Effector memory CD8-positive, alpha-beta T cell (primary cell): ENCODE data around the gene RIPPLY3.
A peak's percentile ranks its signal among the peaks of the same experiment; 100 is the strongest.
"Not testable (repeated sequence)": the region's sequence is repeated elsewhere in the genome, so short reads cannot be mapped to it uniquely, and the experiment has no call there.

Experiments used
- ATAC-seq: fragments of 150-1000 bp; cut with Tn5 transposase; replicated peaks from 2 replicates; pipeline ENCODE4 v1.10.0; 2021; ENCODE audit warnings: mild to moderate bottlenecking, moderate library complexity
- DNase-seq, 3 experiments: peaks; one replicate each; pipeline ENCODE4 v3.0.0; 2021
- H3K27ac Mint-ChIP-seq, 2 donors: one replicate each; pipeline ENCODE4 v1.8.0; 2022; ENCODE audit warnings: mild to moderate bottlenecking in 2 of 2, mixed read lengths in 2 of 2, moderate library complexity in 2 of 2
- H3K27me3 Mint-ChIP-seq, 2 donors: one replicate each; pipeline ENCODE4 v1.8.0; 2022; ENCODE audit warnings: mixed read lengths in 2 of 2
- H3K36me3 Mint-ChIP-seq: one replicate; pipeline ENCODE4 v1.8.0; 2022; ENCODE audit warnings: mild to moderate bottlenecking, moderate library complexity, mixed read lengths; ENCODE audit not compliant: insufficient read depth
- H3K4me1 Mint-ChIP-seq, 2 donors: one replicate each; pipeline ENCODE4 v1.8.0; 2022; ENCODE audit warnings: low read depth in 2 of 2, mixed read lengths in 2 of 2
- H3K4me3 Mint-ChIP-seq, 2 donors: one replicate each; pipeline ENCODE4 v1.8.0; 2022; ENCODE audit warnings: mild to moderate bottlenecking in 2 of 2, mixed read lengths in 2 of 2, moderate library complexity in 2 of 2
- H3K9me3 Mint-ChIP-seq, 2 donors: one replicate each; pipeline ENCODE4 v1.8.0; 2022; ENCODE audit warnings: mixed read lengths in 2 of 2

Gene RIPPLY3

DNA sequence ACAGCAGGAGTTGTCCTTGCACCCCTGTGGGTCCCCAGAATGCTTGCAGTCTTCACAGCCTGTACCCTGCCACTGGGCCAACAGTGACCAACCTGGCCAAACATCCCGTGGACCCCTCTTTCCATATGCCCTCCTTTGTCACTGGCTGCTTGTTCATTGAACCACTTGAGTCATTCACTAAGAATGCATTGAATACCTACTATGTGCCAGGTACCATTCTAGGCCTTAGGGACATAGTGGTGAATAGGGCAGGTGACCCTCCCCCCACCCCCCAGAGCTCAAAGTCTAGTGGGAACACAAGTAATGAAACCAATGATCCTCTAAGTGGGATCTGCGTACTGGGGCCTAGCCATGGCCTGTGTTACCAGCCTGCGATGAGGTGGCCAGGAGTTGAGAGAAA, 38.1 kb downstream of the RIPPLY3 start:
- DNase-seq (no peak), ATAC-seq (no peak)
- peaks cover 9 to 12% of the 10 kb centered on the region in 2 donors for H3K4me1 Mint-ChIP-seq
- H3K27me3 Mint-ChIP-seq: peaks cover 17 to 38% of the 10 kb centered on the region in 2 donors
- H3K36me3 Mint-ChIP-seq: no peaks in the 10 kb centered on the region
- H3K27ac Mint-ChIP-seq: peak overlapping the region in 1 of 2 donors; percentile 28
- no peaks in the 10 kb centered on the region for H3K9me3 Mint-ChIP-seq
- peak overlapping the region in 1 of 2 donors; percentile 10 for H3K4me3 Mint-ChIP-seq

GRCh38 chr21:37045149-37045548, 38.6 kb downstream of the RIPPLY3 start:
- Mint-ChIP-seq H3K9me3 (no peaks in the 10 kb centered on the region), H3K36me3 (no peaks in the 10 kb centered on the region), H3K4me1 (peaks cover 9 to 12% of the 10 kb centered on the region in 2 donors), H3K27me3 (peaks cover 12 to 44% of the 10 kb centered on the region in 2 donors), H3K27ac (peak overlapping the region in 1 of 2 donors; percentile 28), H3K4me3 (peak overlapping the region in 1 of 2 donors; percentile 10)
- ATAC-seq (peak; percentile 63), DNase-seq (peak in 1 of 3 experiments; percentile 5)

DNA sequence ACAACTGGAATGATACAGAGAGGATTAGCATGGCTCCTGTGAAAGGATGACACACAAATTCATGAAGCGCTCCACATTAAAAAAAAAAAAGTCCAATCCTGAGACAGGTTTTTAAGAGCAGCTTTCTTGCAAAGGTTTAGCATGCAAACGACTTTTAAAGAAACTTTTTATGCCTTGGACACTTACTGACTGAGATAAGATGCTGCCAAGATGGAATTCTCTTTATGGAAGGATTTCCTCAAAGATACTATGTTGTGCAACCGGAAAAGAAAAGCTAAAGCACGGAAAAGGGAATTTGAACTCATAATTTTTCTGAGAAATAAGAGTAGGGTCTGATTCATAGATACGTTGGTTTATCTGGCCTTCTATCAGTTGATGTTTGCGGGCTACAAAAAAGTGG, 39.1 kb downstream of the RIPPLY3 start:
- DNase-seq (no peak), ATAC-seq (no peak)
- no peaks in the 10 kb centered on the region for H3K36me3 Mint-ChIP-seq
- H3K4me3 Mint-ChIP-seq: no peak overlapping the region
- H3K9me3 Mint-ChIP-seq: no peaks in the 10 kb centered on the region
- H3K27ac Mint-ChIP-seq: no peak overlapping the region
- H3K4me1 Mint-ChIP-seq: peaks cover 9 to 12% of the 10 kb centered on the region in 2 donors
- peaks cover 11 to 48% of the 10 kb centered on the region in 2 donors for H3K27me3 Mint-ChIP-seq

- Mint-ChIP-seq H3K4me1 (peaks cover 9 to 12% of the 10 kb centered on the region in 2 donors), H3K27me3 (peaks cover 11 to 58% of the 10 kb centered on the region in 2 donors), H3K9me3 (no peaks in the 10 kb centered on the region), H3K36me3 (no peaks in the 10 kb centered on the region), H3K4me3 (no peak overlapping the region), H3K27ac (no peak overlapping the region)
- ATAC-seq: no peak
- DNase-seq: no peak
These were observed 40.6 kb downstream of the RIPPLY3 start for GRCh38 chr21:37047079-37047478.

GRCh38 chr21:37049741-37050140, 43.2 kb downstream of the RIPPLY3 start:
- H3K27ac Mint-ChIP-seq, H3K4me3 Mint-ChIP-seq, H3K36me3 Mint-ChIP-seq, H3K9me3 Mint-ChIP-seq, ATAC-seq, DNase-seq: not testable (repeated sequence)
- H3K4me1 Mint-ChIP-seq: peaks cover 4 to 10% of the 10 kb centered on the region in 2 donors
- H3K27me3 Mint-ChIP-seq: peaks cover 11 to 51% of the 10 kb centered on the region in 2 donors

DNA sequence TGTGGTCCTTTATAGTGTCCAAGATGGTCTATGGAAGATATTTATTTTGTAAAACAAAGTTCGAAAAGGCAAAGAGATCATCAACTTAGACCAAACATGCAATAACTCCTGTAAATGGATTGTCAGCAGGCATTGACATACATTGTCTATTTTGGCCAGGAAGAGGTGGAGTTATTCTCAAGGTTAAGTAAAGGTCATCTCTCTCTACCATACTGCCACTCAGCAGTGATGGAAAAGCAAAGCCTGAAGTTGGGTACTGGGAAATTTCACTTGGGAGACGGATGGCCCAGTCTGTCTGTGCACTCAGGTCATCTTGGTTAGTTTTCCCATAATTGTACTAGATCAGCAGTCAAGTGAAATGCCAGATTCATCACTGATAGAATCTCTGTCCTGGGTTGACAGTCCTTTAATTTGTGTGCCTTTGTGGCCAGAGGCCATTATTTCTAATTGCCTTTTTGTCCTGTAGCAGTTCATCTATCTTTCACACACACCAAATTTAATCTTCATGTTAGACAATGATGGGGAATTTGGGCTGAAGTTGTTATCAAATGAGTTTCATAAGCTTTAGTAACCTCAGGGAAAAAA, 48.9 kb downstream of the RIPPLY3 start:
- Mint-ChIP-seq H3K4me3 (no peak overlapping the region), H3K9me3 (no peaks in the 10 kb centered on the region), H3K4me1 (no peaks in the 10 kb centered on the region), H3K27me3 (peaks cover 0 to 13% of the 10 kb centered on the region in 2 donors), H3K27ac (no peak overlapping the region), H3K36me3 (no peaks in the 10 kb centered on the region)
- DNase-seq (no peak), ATAC-seq (no peak)

DNA sequence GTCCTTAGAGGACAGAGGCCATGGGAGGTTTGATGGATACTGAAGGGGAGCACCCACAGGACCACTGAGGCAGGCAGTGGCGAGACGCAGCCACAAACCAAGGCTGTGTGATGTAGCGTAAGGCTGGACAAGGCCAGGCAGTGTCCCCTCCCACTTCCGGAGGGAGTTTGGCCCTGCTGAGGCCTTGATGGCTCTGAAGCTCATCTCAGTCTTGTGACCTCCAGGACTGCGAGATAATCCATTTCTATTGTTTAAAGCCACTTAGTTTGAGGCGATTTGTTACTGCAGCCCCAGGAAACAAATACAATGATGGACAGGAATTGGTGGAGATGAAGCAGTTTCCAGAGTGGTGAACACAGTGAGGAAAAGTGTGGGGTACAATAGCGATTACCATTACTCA, 51.1 kb downstream of the RIPPLY3 start:
- no peak overlapping the region for H3K4me3 Mint-ChIP-seq
- no peaks in the 10 kb centered on the region for H3K36me3 Mint-ChIP-seq
- no peaks in the 10 kb centered on the region for H3K27me3 Mint-ChIP-seq
- H3K9me3 Mint-ChIP-seq: no peaks in the 10 kb centered on the region
- H3K4me1 Mint-ChIP-seq: no peaks in the 10 kb centered on the region
- no peak for ATAC-seq
- DNase-seq: no peak
- no peak overlapping the region for H3K27ac Mint-ChIP-seq

GRCh38 chr21:37058261-37058660, 51.8 kb downstream of the RIPPLY3 start:
- ATAC-seq (no peak), DNase-seq (no peak)
- Mint-ChIP-seq H3K36me3 (no peaks in the 10 kb centered on the region), H3K4me3 (no peak overlapping the region), H3K27me3 (no peaks in the 10 kb centered on the region), H3K4me1 (no peaks in the 10 kb centered on the region), H3K9me3 (no peaks in the 10 kb centered on the region), H3K27ac (no peak overlapping the region)

GRCh38 chr21:37059181-37059580, 52.7 kb downstream of the RIPPLY3 start:
- no peaks in the 10 kb centered on the region for H3K36me3 Mint-ChIP-seq
- H3K27me3 Mint-ChIP-seq: no peaks in the 10 kb centered on the region
- no peak for DNase-seq
- H3K4me3 Mint-ChIP-seq: no peak overlapping the region
- ATAC-seq: no peak
- H3K9me3 Mint-ChIP-seq: no peaks in the 10 kb centered on the region
- no peaks in the 10 kb centered on the region for H3K4me1 Mint-ChIP-seq
- H3K27ac Mint-ChIP-seq: no peak overlapping the region

DNA sequence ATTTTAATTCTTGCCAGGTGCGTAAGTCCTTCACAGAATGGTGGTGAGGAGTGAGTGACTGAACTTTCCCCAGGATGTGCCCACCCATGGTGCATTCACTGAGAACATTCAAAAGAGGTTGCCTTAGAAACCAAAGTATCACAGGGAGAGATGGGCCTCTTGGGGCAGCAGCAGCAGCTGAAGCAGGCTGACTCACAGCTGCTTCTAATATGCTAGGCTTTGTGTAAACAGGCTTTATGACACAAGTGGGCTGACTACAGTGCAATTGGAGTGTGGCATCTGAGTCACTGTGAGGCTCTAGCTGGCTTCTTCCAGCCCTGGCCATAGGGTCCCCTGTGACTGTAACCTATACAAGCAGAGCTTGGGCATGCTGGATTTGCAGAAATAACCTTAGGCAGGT, 53.8 kb downstream of the RIPPLY3 start:
- no peak for ATAC-seq
- Mint-ChIP-seq H3K27ac (no peak overlapping the region), H3K4me1 (no peaks in the 10 kb centered on the region)

GRCh38 chr21:37061926-37062592, 55.6 kb downstream of the RIPPLY3 start:
- H3K9me3 Mint-ChIP-seq: no peaks in the 10 kb centered on the region
- no peaks in the 10 kb centered on the region for H3K27me3 Mint-ChIP-seq
- ATAC-seq (no peak), DNase-seq (no peak)
- no peak overlapping the region for H3K4me3 Mint-ChIP-seq
- H3K4me1 Mint-ChIP-seq: no peaks in the 10 kb centered on the region
- H3K27ac Mint-ChIP-seq: no peak overlapping the region
- peaks cover 6% of the 10 kb centered on the region for H3K36me3 Mint-ChIP-seq

More for the DNA sequence above, 53.8 kb downstream of the RIPPLY3 start:
- H3K9me3 Mint-ChIP-seq: no peaks in the 10 kb centered on the region
- H3K4me3 Mint-ChIP-seq: no peak overlapping the region
- H3K27me3 Mint-ChIP-seq: no peaks in the 10 kb centered on the region
- peaks cover under 1% of the 10 kb centered on the region for H3K36me3 Mint-ChIP-seq
- no peak for DNase-seq

- Mint-ChIP-seq H3K9me3 (no peaks in the 10 kb centered on the region), H3K27ac (no peak overlapping the region), H3K27me3 (no peaks in the 10 kb centered on the region), H3K4me3 (no peak overlapping the region), H3K4me1 (no peaks in the 10 kb centered on the region), H3K36me3 (peaks cover 6% of the 10 kb centered on the region)
- ATAC-seq: no peak
- no peak for DNase-seq
These were observed 56.1 kb downstream of the RIPPLY3 start for GRCh38 chr21:37062593-37062935.

- no peak overlapping the region for H3K27ac Mint-ChIP-seq
These were observed 56.9 kb downstream of the RIPPLY3 start for GRCh38 chr21:37063433-37063832.

DNA sequence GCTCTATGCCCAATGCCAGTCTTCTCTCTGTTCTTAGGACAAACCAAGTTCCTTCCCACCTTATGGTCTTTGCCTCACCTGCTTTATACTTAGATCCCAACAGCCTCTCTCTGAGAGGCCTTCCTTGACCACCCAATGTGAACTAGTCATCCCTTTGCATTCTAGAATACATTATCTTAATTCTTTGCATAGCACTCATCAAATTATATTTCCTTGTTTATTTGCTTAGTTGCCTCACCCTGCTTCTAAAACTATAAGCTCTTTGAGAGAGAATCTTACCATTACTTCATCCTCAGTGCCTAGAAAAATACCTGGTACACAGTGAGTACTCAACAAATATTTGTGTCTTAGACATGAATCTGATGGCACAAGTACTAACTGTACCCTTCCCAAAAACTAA, 58.3 kb downstream of the RIPPLY3 start:
- DNase-seq (no peak), ATAC-seq (no peak)
- no peak overlapping the region for H3K27ac Mint-ChIP-seq
- no peaks in the 10 kb centered on the region for H3K27me3 Mint-ChIP-seq
- peaks cover 6% of the 10 kb centered on the region for H3K36me3 Mint-ChIP-seq
- H3K4me3 Mint-ChIP-seq: no peak overlapping the region
- peaks cover 0 to 2% of the 10 kb centered on the region in 2 donors for H3K9me3 Mint-ChIP-seq
- peaks cover under 1 to 3% of the 10 kb centered on the region in 2 donors for H3K4me1 Mint-ChIP-seq

More at GRCh38 chr21:37063433-37063832, 56.9 kb downstream of the RIPPLY3 start:
- no peak for ATAC-seq
- Mint-ChIP-seq H3K9me3 (peaks cover 0 to 1% of the 10 kb centered on the region in 2 donors), H3K4me1 (peaks cover 0 to 1% of the 10 kb centered on the region in 2 donors), H3K27me3 (no peaks in the 10 kb centered on the region), H3K36me3 (peaks cover 6% of the 10 kb centered on the region), H3K4me3 (no peak overlapping the region)
- DNase-seq: no peak
